NCI-H226 (cell line): ENCODE measurements around the gene FPR3.
"Not testable (repeated sequence)": the region's sequence is repeated elsewhere in the genome, so short reads cannot be mapped to it uniquely, and the experiment has no call there.

ENCODE experiments used
- DNase-seq: peaks from one replicate; pipeline ENCODE4 v3.0.0-alpha.2; 2015

The FPR3 gene

DNA sequence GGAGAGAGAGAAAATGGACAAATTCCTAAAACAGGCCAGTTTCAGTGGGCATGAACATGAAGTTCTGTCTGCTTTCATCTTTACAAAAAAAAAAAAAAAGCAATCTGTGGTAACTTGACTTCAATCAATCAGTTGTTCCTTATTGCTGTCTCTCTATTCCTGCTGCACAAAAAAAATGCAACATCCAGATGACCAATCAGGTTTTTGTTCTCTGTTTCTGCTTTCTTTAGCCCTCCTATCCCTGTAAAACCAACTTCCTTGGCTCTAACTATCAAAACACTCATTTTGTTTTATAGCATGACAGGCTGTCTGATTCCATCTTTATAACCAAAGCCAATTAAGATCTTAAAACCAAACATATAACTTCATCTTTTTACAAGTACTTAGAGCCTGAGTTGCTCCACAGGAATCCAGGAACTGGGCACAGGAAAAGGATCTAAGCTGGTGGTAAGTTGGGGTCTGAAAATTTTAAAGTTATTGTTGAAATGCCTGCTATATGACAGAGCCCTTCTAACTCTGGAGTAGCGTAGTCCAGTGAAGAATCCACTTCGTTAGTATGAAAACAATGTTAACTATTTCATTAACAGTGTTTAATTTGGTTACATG, at the start of gene FPR3:
Gene FPR3, plus strand, starts transcription at position 273 of the 606 bp plus-strand sequence. CDS start 28,592 bp downstream, outside the sequence.
- no peak for DNase-seq

- DNase-seq = no peak
Observed at GRCh38 chr19:51746731-51747130, 48.2 kb upstream of the FPR3 start.

DNA sequence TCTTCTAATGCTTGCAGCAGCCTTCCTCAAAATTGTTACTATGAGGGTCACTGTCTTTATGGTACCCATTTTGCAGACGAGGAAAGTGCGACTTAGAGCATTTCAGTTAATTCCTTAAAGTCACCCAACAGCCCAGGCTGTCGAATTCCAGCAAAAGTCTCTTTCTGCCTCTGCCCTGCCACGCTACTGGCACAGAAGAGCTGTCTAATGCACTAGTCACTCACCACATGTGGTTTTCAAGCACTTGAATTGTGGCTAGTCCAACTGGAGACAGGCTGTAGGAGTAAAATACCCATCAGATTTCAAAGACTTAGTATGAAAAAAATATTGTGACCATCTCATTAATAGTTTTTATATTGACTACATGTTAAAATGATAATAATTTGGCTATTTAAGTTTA, 45.0 kb upstream of the FPR3 start:
- DNase-seq = no peak

DNA sequence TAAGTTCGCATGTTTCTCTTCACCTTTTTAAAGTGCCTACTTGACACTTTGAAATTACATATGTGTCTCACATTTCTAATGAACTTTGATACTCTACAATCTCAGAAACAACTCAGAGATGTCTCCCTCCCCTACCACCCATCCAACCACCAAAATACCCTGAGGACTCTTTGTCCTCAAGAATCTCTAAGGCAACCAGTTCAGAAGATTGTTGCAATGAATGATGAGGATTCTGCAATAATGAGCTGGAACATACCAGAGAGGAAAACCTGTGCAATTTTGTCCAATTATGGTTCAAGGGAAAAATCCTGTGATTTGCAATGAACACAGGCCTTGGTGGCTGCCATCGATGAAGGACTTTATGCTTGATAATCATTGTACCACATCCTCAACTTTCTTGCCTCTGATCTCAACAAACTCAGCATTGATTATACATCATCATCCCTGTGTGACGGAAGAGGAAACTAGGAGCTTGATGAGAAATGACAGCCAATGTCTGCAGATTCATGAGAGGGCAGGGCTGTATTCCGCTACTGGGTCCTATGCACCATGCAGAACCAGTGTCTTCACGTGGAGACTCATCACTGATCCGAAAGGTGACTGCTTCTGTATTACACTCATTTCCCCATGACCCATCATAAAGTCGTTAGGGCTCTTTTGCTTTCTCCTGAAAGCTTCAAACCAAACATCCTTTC, 44.4 kb upstream of the FPR3 start:
- DNase-seq = peak; percentile 29

- no peak for DNase-seq
Observed at GRCh38 chr19:51751655-51752054, 43.3 kb upstream of the FPR3 start, which contains the start of gene FPR1. TSS of gene FPR1 (minus strand) at chr19:51751878. CDS start at chr19:51746994, 4,884 bp downstream.

DNA sequence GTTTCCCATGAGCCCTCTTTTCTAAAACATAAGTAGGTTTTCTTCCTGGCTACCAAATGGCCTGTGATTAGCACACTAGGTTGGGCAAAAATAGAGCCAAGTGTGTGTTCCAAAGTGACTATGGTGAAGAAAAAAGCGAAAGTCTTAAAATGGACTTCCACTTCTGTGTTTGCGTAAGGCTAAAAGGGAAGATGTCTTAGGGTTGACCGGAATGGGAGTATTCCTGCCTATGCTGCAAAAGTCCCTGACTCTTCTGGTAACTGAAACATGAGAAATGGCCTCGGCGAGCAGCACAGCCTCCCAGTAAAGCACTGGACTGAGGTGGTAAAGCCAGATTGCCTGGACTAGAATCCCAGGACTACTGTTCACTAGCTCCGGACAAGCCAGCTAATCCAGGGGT, 40.8 kb upstream of the FPR3 start:
- no peak for DNase-seq

GRCh38 chr19:51754770-51755169, 40.2 kb upstream of the FPR3 start:
- DNase-seq = no peak

GRCh38 chr19:51755571-51755970, 39.4 kb upstream of the FPR3 start:
- no peak for DNase-seq

GRCh38 chr19:51760697-51761356, 34.1 kb upstream of the FPR3 start, which contains the start of gene FPR2:
TSS of gene FPR2 (plus strand) at chr19:51761180. CDS start at chr19:51768659, 7,479 bp downstream.
- DNase-seq = no peak

- DNase-seq = no peak
Observed at GRCh38 chr19:51761696-51762095, 33.3 kb upstream of the FPR3 start.

DNA sequence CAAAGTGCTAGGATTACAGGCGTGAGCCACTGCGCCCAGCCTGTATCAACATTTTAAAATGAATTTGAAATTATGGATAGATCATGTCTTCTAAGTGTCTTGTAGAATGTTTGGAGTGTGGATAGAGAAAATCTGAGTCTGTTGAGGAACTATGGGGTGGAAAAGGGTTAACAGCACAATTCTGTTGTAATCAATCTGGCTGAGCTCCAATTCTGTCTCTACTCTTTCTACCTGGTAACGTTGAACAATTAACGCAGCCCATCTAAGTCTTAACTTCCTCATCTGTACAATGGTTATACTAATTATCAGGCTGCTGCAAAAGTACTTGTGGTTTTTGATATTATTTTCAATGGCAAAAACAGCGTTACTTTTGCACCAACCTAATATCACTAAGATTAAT, 29.9 kb upstream of the FPR3 start:
- DNase-seq = no peak

- no peak for DNase-seq
Observed at GRCh38 chr19:51766461-51766860, 28.5 kb upstream of the FPR3 start.

DNA sequence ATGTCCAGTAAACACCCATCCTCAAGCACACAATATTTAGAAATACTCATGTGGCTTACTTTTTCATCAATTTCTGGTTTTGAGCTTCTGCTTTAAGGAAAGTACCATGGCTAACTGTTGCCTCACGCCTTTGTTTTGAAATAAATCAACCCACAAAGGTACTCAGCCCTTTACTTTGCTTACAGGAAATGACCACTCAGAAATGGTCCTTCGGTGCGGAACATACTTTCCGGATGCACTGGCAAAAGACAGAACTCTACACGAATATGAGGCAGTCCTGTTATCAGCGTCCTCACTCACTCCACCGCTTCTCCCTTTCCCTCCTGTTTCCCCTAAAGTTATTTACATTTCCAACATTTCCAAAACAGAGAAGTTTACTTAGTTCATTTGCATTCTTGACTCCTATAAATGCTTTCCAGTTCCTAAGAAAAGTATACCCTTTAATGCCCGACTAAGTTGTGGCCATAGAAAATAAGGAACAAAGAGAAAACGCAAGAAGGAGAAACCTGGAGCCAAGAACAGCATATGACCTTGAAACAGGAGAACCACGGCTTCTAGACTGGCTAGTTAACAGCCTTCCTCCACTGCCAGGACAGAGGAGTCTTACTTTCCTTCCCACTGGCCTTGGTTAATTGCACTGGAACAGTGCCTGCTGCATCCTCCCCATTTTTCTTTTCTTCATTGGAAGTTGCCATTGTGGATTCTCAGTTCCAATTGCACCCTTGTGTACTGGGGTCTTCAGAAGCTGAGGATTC, 23.4 kb upstream of the FPR3 start:
- DNase-seq = no peak

GRCh38 chr19:51772977-51773376, 22.0 kb upstream of the FPR3 start:
- no peak for DNase-seq

DNA sequence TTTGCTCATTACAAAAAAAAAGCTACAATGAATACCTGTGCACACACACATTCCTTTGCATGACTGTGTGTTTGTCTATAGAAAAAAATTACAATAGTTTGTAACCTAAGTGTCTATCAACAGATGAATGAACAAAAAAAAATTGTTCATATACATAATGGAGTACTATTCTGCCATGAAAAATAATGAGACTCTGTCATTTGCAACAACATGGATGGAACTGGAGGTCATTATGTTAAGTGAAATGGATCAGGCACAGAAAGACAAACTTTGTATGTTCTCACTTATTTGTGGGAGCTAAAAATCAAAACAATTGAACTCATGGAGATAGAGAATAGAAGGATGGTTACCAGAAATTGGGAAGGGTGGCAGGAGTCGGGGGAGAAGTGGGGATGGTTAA, 18.4 kb upstream of the FPR3 start:
- not testable (repeated sequence) for DNase-seq

- DNase-seq = peak; percentile 76
Observed at GRCh38 chr19:51777570-51778462, 17.1 kb upstream of the FPR3 start.

DNA sequence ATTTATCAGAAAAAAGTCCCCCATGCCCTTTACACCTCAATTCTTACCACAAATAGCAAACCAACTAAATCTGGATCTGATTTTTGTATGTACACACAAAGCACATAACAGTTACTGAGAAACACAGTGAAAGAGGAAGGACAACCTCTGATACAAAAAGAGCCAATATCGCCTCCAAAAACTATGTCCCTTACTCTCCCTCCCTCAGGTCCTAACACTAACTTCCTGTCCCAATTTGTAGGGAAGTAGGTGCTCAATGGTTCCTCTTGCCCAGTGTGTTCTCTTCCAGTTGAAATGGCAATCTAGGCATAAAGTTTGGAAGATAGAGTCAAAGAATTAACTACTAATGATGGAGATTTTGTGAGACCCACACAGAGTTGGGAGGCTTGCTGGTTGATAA, 15.8 kb upstream of the FPR3 start:
- no peak for DNase-seq

GRCh38 chr19:51779703-51780102, 15.3 kb upstream of the FPR3 start:
- DNase-seq = no peak

- DNase-seq = no peak
Observed at GRCh38 chr19:51780270-51780669, 14.7 kb upstream of the FPR3 start.

DNA sequence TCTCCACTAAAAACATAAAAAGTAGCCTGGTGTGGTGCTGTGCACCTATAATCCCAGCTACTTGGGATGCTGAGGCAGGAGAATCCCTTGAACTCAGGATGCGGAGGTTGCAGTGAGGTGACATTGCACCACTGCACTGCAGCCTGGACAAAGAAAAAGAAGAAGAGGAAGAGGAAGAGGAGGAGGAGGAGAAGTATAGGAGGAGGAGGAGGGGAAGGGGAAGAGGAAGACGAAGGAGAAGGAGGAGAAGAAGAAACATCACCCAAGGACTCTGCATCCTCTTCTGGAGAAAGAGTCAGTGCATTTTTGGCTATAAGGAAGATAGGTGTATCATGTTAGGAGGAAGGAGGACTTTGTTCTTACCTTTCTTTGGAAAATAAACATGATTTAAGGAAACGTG, 13.0 kb upstream of the FPR3 start:
- no peak for DNase-seq

- DNase-seq = peak; percentile 8
Observed at GRCh38 chr19:51783372-51783771, 11.6 kb upstream of the FPR3 start.

- no peak for DNase-seq
Observed at GRCh38 chr19:51784109-51784785, 10.7 kb upstream of the FPR3 start.
